Activated T-cell treated with anti-CD3 and anti-CD28 coated beads, Interleukin-2, amount 50 U/mL, for 72 hours (primary cell): ENCODE measurements around the gene GLYATL2. TPM values are rescaled to one million over a fixed set of nuclear protein-coding genes. Genes with fewer than 3 reads are reported as not detected.

Source experiments
- ATAC-seq, 2 donors: fragments of 150-1000 bp; cut with Tn5 transposase; replicated peaks in 1 of 2; 2 replicates each; pipeline ENCODE4 v1.10.0; 2021; ENCODE audit warnings: moderate library complexity in 2 of 2, mild to moderate bottlenecking in 1 of 2
- DNase-seq, 2 donors: peaks; one replicate each; pipeline ENCODE4 v3.0.0; 2021 to 2022; ENCODE audit warnings: mixed read lengths in 1 of 2
- H3K27ac Mint-ChIP-seq: one replicate; pipeline ENCODE4 v1.8.0; 2022; ENCODE audit warnings: mild to moderate bottlenecking, moderate library complexity, mixed read lengths
- H3K27me3 Mint-ChIP-seq: one replicate; pipeline ENCODE4 v1.8.0; 2022; ENCODE audit warnings: low read depth, mixed read lengths
- H3K36me3 Mint-ChIP-seq, 2 donors: one replicate each; pipeline ENCODE4 v1.8.0; 2022; ENCODE audit warnings: mixed read lengths in 2 of 2, mild to moderate bottlenecking in 1 of 2; ENCODE audit not compliant: insufficient read depth in 2 of 2
- H3K4me1 Mint-ChIP-seq: one replicate; pipeline ENCODE4 v1.8.0; 2022; ENCODE audit warnings: low read depth, mixed read lengths
- H3K4me3 Mint-ChIP-seq, 2 donors: one replicate each; pipeline ENCODE4 v1.8.0; 2022; ENCODE audit warnings: mild to moderate bottlenecking in 2 of 2, mixed read lengths in 2 of 2, moderate library complexity in 2 of 2
- H3K9me3 Mint-ChIP-seq, 2 donors: one replicate each; pipeline ENCODE4 v1.8.0; 2022; ENCODE audit warnings: mixed read lengths in 2 of 2
- total RNA-seq, 2 donors: library from RNA; stranded (reverse); gene quantifications; one replicate each; pipeline ENCODE4 v1.2.3, GENCODE V29; 2022

Gene GLYATL2
- total RNA-seq, 2 donors from 2014 or later = not detected

GRCh38 chr11:58786693-58787092 lies 57.8 kb downstream of the GLYATL2 start:
- ATAC-seq = no peak

GRCh38 chr11:58784995-58785394 lies 59.5 kb downstream of the GLYATL2 start:
- Mint-ChIP-seq H3K9me3 (peaks cover 6% of the 10 kb centered on the region in 2 donors), H3K27ac (no peak overlapping the region), H3K4me3 (no peak overlapping the region), H3K4me1 (peaks cover 5% of the 10 kb centered on the region), H3K27me3 (no peaks in the 10 kb centered on the region), H3K36me3 (peaks cover 3 to 5% of the 10 kb centered on the region in 2 donors)
- ATAC-seq = no peak
- no peak for DNase-seq

More at GRCh38 chr11:58786693-58787092, 57.8 kb downstream of the GLYATL2 start:
- Mint-ChIP-seq H3K4me1 (peaks cover 5% of the 10 kb centered on the region), H3K27ac (no peak overlapping the region), H3K36me3 (no peaks in the 10 kb centered on the region), H3K27me3 (peaks cover 8% of the 10 kb centered on the region), H3K9me3 (no peaks in the 10 kb centered on the region), H3K4me3 (no peak overlapping the region)
- DNase-seq = no peak

Other genes with a start within 250 kb of the GLYATL2 start
- 1 to 10 TPM; 4.5 to 5.0 TPM for gene CNTF, start 222.0 kb downstream of the GLYATL2 start, total RNA-seq
- gene GLYAT, start 112.8 kb downstream of the GLYATL2 start, total RNA-seq = not detected
- gene GLYATL1, start 94.8 kb upstream of the GLYATL2 start, total RNA-seq = under 1 TPM in 1 of 2 donors, not detected in 1; 0.24 TPM
- gene GLYATL1B, start 241.6 kb upstream of the GLYATL2 start, total RNA-seq = not detected